Activated effector memory CD4-positive, alpha-beta T cell treated with anti-CD3 and anti-CD28 coated beads, Interleukin-2, amount 50 U/mL, for 16 hours (primary cell): ENCODE results near the gene ZNF428.
"Not testable (repeated sequence)": the region's sequence is repeated elsewhere in the genome, so short reads cannot be mapped to it uniquely, and the experiment has no call there.

Experiments
- DNase-seq: peaks from one replicate; pipeline ENCODE4 v3.0.0-alpha.2; 2020

The ZNF428 gene

GRCh38 chr19:43619262-43620060 is at the start of gene ZNF428:
ZNF428 (minus strand) TSS chr19:43619629; CDS start chr19:43614304, 5,325 bp downstream.
- DNase-seq = peak; percentile 96

DNA sequence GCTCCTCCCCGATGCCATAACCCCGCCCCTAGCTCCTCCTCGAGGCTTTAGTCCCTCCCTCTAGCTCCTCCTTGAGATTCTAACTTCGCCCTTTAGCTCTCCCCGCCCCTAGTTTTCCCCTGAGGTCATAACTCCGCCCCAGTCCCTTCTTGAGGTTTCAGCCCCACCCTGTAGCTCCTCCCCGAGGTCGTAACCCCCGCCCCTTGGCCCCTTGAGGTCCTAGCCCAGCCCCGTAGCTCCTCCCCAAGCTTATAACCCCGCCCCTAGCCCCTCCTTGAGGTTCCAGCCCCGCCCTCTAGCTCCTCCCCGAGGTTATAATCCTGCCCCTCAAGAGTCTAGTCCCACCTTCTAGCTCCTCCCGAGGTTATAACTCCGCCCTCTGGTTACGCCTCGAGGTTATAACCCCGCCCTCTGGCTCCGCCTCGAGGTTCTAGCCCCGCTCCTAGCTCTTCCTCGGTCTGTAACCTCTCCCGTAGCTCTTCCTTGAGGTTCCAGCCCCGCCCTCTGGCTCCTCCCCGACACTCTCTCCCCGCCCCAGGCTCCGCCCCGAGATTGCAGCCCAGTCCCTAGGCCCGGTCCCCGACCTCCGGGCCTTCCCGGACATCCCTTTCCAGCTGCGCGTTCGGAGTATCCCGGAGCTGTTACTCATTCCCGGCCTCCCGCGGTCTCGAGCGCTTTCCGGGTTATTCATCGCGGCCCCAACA is 49.1 kb upstream of the ZNF428 start:
- DNase-seq = peak; percentile 96

- DNase-seq = no peak
Measured at GRCh38 chr19:43667876-43668405, 48.5 kb upstream of the ZNF428 start.

- DNase-seq = no peak
Measured at GRCh38 chr19:43667126-43667875, 47.9 kb upstream of the ZNF428 start.

DNA sequence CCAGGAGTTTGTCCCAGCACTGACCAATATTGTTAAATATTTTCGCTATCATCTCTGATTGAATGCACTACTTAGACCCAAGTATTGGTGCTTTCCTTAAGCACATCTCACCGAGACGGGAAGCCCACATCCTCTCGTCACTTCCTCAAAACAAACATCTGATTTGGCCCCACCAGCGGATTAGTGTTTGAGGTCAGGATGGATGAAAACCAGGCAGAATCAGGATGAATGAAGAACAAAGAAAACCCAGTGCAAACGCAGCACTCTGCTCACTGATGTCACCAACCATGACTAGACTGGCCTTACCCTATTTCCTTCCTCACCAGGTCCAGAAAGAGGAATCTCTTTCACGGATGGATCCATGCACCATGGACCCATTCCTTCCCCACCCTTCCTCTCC is 44.6 kb upstream of the ZNF428 start:
- DNase-seq = peak; percentile 74

DNA sequence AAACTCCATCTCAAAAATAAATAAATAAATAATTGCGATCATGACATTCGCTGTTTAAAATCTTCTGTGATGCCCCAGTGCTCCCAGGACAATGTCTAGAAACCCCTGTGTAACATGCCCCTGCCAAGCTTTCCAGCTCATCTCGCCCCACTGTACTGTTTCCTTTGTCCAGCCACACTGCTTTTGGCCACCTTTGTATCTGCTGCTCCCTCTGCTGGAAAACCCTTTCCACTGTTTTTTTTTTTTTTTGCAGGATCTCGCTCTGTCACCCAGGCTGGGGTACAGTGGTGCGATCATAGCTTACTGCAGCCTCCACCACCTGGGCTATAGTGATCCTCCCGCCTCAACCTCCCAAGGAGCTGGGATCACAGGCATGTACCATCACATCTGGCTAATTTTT is 43.1 kb upstream of the ZNF428 start:
- DNase-seq = no peak

- no peak for DNase-seq
Measured at GRCh38 chr19:43660971-43661360, 41.5 kb upstream of the ZNF428 start.

DNA sequence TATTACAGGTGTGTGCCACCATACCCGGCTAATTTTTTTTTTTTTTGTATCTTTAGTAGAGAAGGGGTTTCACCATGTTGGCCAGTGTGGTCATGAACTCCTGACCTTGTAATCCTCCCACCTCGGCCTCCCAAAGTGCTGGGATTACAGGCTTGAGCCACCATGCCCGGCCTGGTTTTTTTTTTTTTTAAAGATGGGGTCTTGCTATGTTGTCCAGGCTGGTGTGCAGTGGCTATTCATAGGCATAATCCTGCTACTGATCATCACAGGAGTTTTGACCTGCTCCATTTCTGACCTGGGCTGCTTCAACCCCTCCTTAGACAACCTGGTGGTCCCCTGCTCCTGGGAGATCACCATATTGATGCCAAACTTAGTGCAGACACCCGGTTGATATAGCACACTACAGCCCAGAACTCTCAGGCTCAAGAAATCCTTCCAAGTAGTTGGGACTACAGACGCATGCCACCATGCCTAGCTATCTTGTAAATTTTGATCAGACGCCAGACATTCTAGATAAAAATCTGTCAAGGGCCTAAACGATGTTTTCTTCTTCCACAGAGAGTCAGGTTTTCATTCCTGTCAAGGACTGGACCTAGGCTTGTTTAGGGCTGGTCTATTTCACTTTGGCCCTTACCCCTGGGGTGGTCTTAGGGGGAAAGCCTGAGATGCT is 41.0 kb upstream of the ZNF428 start:
- no peak for DNase-seq

- DNase-seq = no peak
Measured at GRCh38 chr19:43658494-43658893, 39.1 kb upstream of the ZNF428 start.

DNA sequence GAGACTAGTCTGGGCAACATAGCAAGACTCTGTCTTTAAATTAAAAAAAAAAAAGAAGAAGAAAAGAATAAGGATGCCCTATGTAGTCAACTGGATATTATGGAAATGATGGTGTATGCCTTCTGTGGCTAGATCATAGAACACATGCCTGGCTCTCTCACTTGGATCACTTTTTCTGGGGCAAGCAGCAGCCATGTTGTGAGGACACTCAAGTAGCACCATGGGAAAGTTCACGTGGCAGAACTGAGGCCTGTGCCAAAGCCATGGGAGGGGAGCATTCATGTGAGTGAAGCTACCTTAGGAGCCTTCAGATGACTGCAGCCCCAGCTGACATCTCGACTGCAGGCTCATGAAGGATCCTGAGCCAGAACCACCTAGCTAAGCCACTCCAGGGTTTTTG is 38.6 kb upstream of the ZNF428 start:
- no peak for DNase-seq

GRCh38 chr19:43656436-43656835 is 37.0 kb upstream of the ZNF428 start:
- DNase-seq = no peak

GRCh38 chr19:43652546-43652874 is 33.1 kb upstream of the ZNF428 start:
- DNase-seq = no peak

DNA sequence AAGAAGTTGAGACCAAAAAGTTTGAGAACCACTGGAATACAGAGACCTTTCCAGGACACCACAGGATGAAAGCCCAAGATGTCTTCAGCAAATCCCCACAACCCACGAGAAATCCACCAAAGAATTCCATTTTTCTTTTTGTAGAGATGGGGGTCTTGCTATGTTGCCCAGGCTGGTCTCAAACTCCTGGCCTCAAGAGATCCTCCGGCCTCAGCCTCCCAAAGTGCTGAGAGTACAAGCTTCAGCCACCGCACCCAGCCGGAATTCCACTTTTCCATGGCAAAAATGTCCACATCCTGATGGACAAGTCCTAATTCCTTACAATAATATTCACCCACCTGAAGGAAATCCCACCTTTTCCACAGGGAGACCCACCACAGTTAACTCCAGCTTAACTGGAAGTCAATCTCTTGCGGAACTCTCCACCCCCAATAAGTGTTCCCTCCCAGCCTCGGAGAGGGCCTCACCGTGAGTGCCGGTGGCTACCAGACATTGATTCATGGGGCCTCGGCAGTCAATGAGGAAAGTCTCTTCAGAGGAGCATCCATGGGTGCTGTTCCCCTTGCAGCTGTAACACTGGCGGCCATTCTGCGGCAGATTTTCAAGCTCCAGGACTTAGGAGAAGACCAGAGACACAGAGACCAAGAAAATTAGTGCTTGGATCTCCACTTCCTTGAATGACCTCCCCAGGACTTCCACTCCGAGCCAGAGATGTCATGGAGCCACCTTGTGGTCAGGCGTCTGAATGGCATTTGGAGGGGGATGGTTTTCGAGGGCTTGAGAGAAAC is 32.5 kb upstream of the ZNF428 start:
- DNase-seq = peak; percentile 76

GRCh38 chr19:43650276-43650675 is 30.8 kb upstream of the ZNF428 start:
- DNase-seq = not testable (repeated sequence)

DNA sequence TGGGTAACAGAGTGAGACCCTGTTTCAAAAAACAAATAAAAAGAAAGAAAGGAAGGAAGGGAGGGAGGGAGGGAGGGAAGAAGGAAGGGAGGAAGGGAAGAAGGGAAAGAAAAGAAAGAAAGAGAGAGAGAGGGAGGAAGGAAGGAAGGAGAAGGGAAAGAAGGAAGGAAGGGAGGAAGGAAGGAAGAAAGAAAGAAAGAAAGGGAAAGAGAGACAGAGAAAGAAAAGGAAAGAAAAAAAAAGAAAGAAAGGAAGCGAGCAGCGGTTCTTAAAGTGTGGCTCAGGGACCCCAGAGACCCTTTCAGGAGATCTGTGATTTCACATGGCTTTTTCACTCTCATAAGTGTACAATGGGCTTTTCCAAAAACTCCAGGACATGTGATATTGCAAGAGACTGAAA is 30.1 kb upstream of the ZNF428 start:
- no peak for DNase-seq

GRCh38 chr19:43648633-43649032 is 29.2 kb upstream of the ZNF428 start:
- no peak for DNase-seq

GRCh38 chr19:43644181-43644580 is 24.8 kb upstream of the ZNF428 start:
- DNase-seq = no peak

DNA sequence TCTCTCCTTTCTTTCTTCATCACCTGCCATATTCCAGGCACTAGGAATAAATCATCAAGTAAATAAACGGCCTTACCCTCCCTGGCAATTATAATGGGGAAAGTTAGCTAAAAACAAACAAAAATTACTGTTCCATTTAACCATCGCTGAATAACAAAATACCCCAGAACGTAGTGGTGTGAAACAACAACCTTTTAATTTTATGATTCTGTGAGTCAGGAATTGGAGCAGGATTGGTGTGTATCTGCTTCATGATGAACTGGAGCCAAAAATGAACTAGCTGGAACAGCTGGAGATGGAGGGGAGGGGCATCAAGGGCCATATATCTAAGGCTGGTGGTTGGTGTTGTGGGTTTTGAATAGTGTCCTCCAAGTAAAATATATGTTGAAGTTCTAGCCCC is 23.9 kb upstream of the ZNF428 start:
- DNase-seq = no peak

- no peak for DNase-seq
Measured at GRCh38 chr19:43642531-43642930, 23.1 kb upstream of the ZNF428 start.

- no peak for DNase-seq
Measured at GRCh38 chr19:43641333-43641732, 21.9 kb upstream of the ZNF428 start.

DNA sequence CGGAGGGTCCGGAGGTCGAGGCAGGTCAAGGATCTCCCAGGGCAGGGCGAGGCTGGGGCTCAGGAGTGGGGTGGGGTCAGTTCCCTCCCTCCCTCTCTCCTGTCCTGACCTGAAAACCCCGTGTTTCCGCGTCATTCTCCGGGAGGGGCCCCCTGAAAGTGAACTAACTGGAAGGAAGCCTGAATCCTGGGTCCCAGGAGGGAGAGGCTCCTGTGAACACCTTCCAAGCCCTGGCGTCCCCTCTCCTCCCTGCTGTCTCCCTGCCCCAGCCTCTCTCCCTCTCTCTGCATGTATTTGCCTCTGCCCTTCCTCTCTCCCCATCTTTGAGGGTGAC is 21.0 kb upstream of the ZNF428 start:
- DNase-seq = no peak
